ENCODE results near the gene PITPNB.

Gene PITPNB

GRCh38 chr22:27859336-27859735 is 59.7 kb downstream of the PITPNB start:
- no peak for DNase-seq (ENCODE audit: low read depth in 2 of 2)

- DNase-seq (ENCODE audit: low read depth in 2 of 2), result no peak
Observed at GRCh38 chr22:27858626-27859025, 60.4 kb downstream of the PITPNB start.

- DNase-seq (ENCODE audit: low read depth in 2 of 2), result no peak
Observed at GRCh38 chr22:27857443-27857842, 61.6 kb downstream of the PITPNB start.

GRCh38 chr22:27856386-27856785 is 62.7 kb downstream of the PITPNB start:
- DNase-seq (ENCODE audit: low read depth in 2 of 2), result no peak

- DNase-seq (ENCODE audit: low read depth in 2 of 2), result no peak
Observed at GRCh38 chr22:27853424-27853823, 65.6 kb downstream of the PITPNB start.

GRCh38 chr22:27851974-27852746 is 66.9 kb downstream of the PITPNB start:
- DNase-seq (ENCODE audit: low read depth in 2 of 2), result no peak

GRCh38 chr22:27850000-27850521 is 69.0 kb downstream of the PITPNB start:
- DNase-seq (ENCODE audit: low read depth in 2 of 2), result no peak

GRCh38 chr22:27848005-27848404 is 71.1 kb downstream of the PITPNB start:
- DNase-seq (ENCODE audit: low read depth in 2 of 2), result no peak

GRCh38 chr22:27846910-27847309 is 72.1 kb downstream of the PITPNB start:
- no peak for DNase-seq (ENCODE audit: low read depth in 2 of 2)

- DNase-seq (ENCODE audit: low read depth in 2 of 2), result no peak
Observed at GRCh38 chr22:27846248-27846757, 72.8 kb downstream of the PITPNB start.

GRCh38 chr22:27845644-27846043 is 73.4 kb downstream of the PITPNB start:
- DNase-seq (ENCODE audit: low read depth in 2 of 2), result no peak

- DNase-seq (ENCODE audit: low read depth in 2 of 2), result no peak
Observed at GRCh38 chr22:27844656-27845591, 74.1 kb downstream of the PITPNB start.

GRCh38 chr22:27844256-27844655 is 74.8 kb downstream of the PITPNB start:
- DNase-seq (ENCODE audit: low read depth in 2 of 2), result no peak

- no peak for DNase-seq (ENCODE audit: low read depth in 2 of 2)
Observed at GRCh38 chr22:27843441-27843840, 75.6 kb downstream of the PITPNB start.

GRCh38 chr22:27842669-27843431 is 76.2 kb downstream of the PITPNB start:
- DNase-seq (ENCODE audit: low read depth in 2 of 2), result no peak

GRCh38 chr22:27842201-27842600 is 76.9 kb downstream of the PITPNB start:
- no peak for DNase-seq (ENCODE audit: low read depth in 2 of 2)

GRCh38 chr22:27840436-27840835 is 78.6 kb downstream of the PITPNB start:
- DNase-seq (ENCODE audit: low read depth in 2 of 2), result no peak

- no peak for DNase-seq (ENCODE audit: low read depth in 2 of 2)
Observed at GRCh38 chr22:27839057-27839660, 79.9 kb downstream of the PITPNB start.

- no peak for DNase-seq (ENCODE audit: low read depth in 2 of 2)
Observed at GRCh38 chr22:27836181-27836580, 82.9 kb downstream of the PITPNB start.

GRCh38 chr22:27835446-27835845 is 83.6 kb downstream of the PITPNB start:
- DNase-seq (ENCODE audit: low read depth in 2 of 2), result no peak

All from stimulated activated CD8-positive, alpha-beta memory T cell treated with anti-CD3 and anti-CD28 coated beads, Interleukin-2, amount 100 ng/mL, for 1 hour (primary cell).